Motor neuron (in vitro differentiated cells): ENCODE measurements around the gene NELL1. TPM values are rescaled to one million over a fixed set of nuclear protein-coding genes. Genes with fewer than 3 reads are reported as not detected.

Experiments
- ATAC-seq, 8 experiments: fragments of 200-7000 bp; cut with Tn5 transposase; replicated peaks in 6 of 8; 2 replicates each; pipeline ENCODE4 v1.8.0; 2021; ENCODE audit warnings: mild to moderate bottlenecking in 8 of 8, moderate library complexity in 8 of 8
- H3K27ac ChIP-seq, 2 donors: fragments of 250-450 bp; sonication (Bioruptor Pico); 2 replicates each; pipeline ENCODE4 v1.9.0; 2021; ENCODE audit warnings: antibody characterized with exemption in 2 of 2, mild to moderate bottlenecking in 2 of 2, moderate library complexity in 1 of 2
- H3K4me1 ChIP-seq, 2 donors: fragments of 250-450 bp; sonication (Bioruptor Pico); replicated peaks in 1 of 2; 2 replicates each; pipeline ENCODE4 v1.6.1; 2021; ENCODE audit warnings: antibody characterized with exemption in 2 of 2, mild to moderate bottlenecking in 2 of 2, moderate library complexity in 1 of 2
- H3K4me3 ChIP-seq, 5 donors: fragments of 250-450 bp; sonication (Bioruptor Pico); 2 replicates each; pipeline ENCODE4 v1.9.0; 2021; ENCODE audit warnings: antibody characterized with exemption in 5 of 5, mild to moderate bottlenecking in 5 of 5, moderate library complexity in 4 of 5
- WGBS, 10 experiments: fragments of 450-650 bp; shearing (Covaris generic); methylation state at CpG; one replicate each; pipeline ENCODE4 v1.0.0; 2022; 5-methylcytosine and 5-hydroxymethylcytosine counted together
- in situ Hi-C, 9 experiments: fragments of 400-800 bp; cut with MboI; loops; one replicate each; pipeline ENCODE4 v1.15.0; 2021; ENCODE audit warnings: low sequenced_read_pairs in 9 of 9, low pct_unique_long_range_greater_than_20kb in 2 of 9; ENCODE audit not compliant: unreplicated experiment in 9 of 9
- total RNA-seq, 8 experiments: library from RNA; unstranded; fragments of 300-600 nt; gene quantifications; 2 replicates each; pipeline versions ENCODE4 v1.2.3 to v1.2.4, GENCODE V29; 2022

Gene NELL1
- total RNA-seq, 8 experiments from 2014 or later: 0.25 to 129 (median 46.4) TPM

GRCh38 chr11:20639688-20640087, 29.7 kb upstream of the NELL1 start:
- WGBS, 10 experiments: 8 to 100% (median 82%) methylated on average over 2 to 3 of the region's 3 CpGs; no CpG with 5 or more reads in 3 of the 10 experiments
- ATAC-seq: no peak
- H3K27ac ChIP-seq: no peak overlapping the region
- H3K4me3 ChIP-seq: no peak overlapping the region
- peaks cover 4 to 16% of the 10 kb centered on the region in 2 donors for H3K4me1 ChIP-seq
- in situ Hi-C loops: loop anchor here in 5 of 9 experiments (25.0 kb wide), 2 partner anchors 1498 to 1673 kb away; no protein-coding TSS in a partner anchor

- no peak for ATAC-seq
- no peak overlapping the region for H3K4me3 ChIP-seq
- in situ Hi-C loops: loop anchor here in 5 of 9 experiments (25.0 kb wide), 2 partner anchors 1497 to 1672 kb away; no protein-coding TSS in a partner anchor
- peaks cover 4 to 16% of the 10 kb centered on the region in 2 donors for H3K4me1 ChIP-seq
- 40 to 100% (median 92%) methylated on average over 1 to 2 of the region's 2 CpGs; no CpG with 5 or more reads in 2 of the 10 experiments for WGBS, 10 experiments
- no peak overlapping the region for H3K27ac ChIP-seq
Measured at GRCh38 chr11:20640401-20640800, 29.0 kb upstream of the NELL1 start.

GRCh38 chr11:20644360-20644759, 25.0 kb upstream of the NELL1 start:
- Histone ChIP-seq H3K4me3 (no peak overlapping the region), H3K4me1 (peaks cover 0 to 5% of the 10 kb centered on the region in 2 donors), H3K27ac (no peak overlapping the region)
- peak in 3 of 8 experiments; percentile 44 to 83 (median 71) for ATAC-seq
- in situ Hi-C loops: loop anchor here in 5 of 9 experiments (25.0 kb wide), 2 partner anchors 1493 to 1668 kb away; no protein-coding TSS in a partner anchor
- 15 to 100% (median 92%) methylated on average over 1 to 4 of the region's 4 CpGs for WGBS, 10 experiments

- peak; percentile 50 to 69 (median 60) for ATAC-seq
- Histone ChIP-seq H3K4me3 (no peak overlapping the region), H3K4me1 (peaks cover 2 to 27% of the 10 kb centered on the region in 2 donors), H3K27ac (no peak overlapping the region)
- WGBS, 10 experiments: 22 to 75% (median 48%) methylated on average over 2 to 4 of the region's 4 CpGs
- in situ Hi-C loops: loop anchor here in 5 of 9 experiments (25.0 kb wide), 2 partner anchors 1489 to 1664 kb away; no protein-coding TSS in a partner anchor
Measured at GRCh38 chr11:20647976-20648565, 21.3 kb upstream of the NELL1 start.

- H3K4me1 ChIP-seq: peaks cover 2 to 28% of the 10 kb centered on the region in 2 donors
- H3K4me3 ChIP-seq: no peak overlapping the region
- no peak overlapping the region for H3K27ac ChIP-seq
- in situ Hi-C loops: no loop called here
- ATAC-seq: peak in 5 of 8 experiments; percentile 11 to 79 (median 72)
- 34 to 69% (median 55%) methylated on average over 2 to 12 of the region's 13 CpGs; no CpG with 5 or more reads in 1 of the 10 experiments for WGBS, 10 experiments
Measured at GRCh38 chr11:20652150-20652806, 17.1 kb upstream of the NELL1 start.

- in situ Hi-C loops: no loop called here
- no peak overlapping the region for H3K4me3 ChIP-seq
- 0 to 90% (median 80%) methylated on average over 1 to 3 of the region's 3 CpGs for WGBS, 10 experiments
- H3K4me1 ChIP-seq: peaks cover 2 to 24% of the 10 kb centered on the region in 2 donors
- peak in 3 of 8 experiments; percentile 66 to 84 (median 73) for ATAC-seq
- no peak overlapping the region for H3K27ac ChIP-seq
Measured at GRCh38 chr11:20654038-20654437, 15.3 kb upstream of the NELL1 start.

- 6 to 100% (median 97%) methylated on average over 1 to 4 of the region's 4 CpGs; no CpG with 5 or more reads in 1 of the 10 experiments for WGBS, 10 experiments
- no peak for ATAC-seq
- in situ Hi-C loops: no loop called here
Measured at GRCh38 chr11:20656901-20657300, 12.5 kb upstream of the NELL1 start.

GRCh38 chr11:20658135-20658534, 11.3 kb upstream of the NELL1 start:
- Histone ChIP-seq H3K27ac (no peak overlapping the region), H3K4me3 (no peak overlapping the region), H3K4me1 (peaks cover 0 to under 1% of the 10 kb centered on the region in 2 donors)
- 11 to 77% (median 40%) methylated on average over 1 of the region's 1 CpG; no CpG with 5 or more reads in 5 of the 10 experiments for WGBS, 10 experiments
- in situ Hi-C loops: no loop called here
- ATAC-seq: no peak

More at GRCh38 chr11:20656901-20657300, 12.5 kb upstream of the NELL1 start:
- H3K4me1 ChIP-seq: peaks cover 2 to 13% of the 10 kb centered on the region in 2 donors
- H3K27ac ChIP-seq: no peak overlapping the region
- H3K4me3 ChIP-seq: no peak overlapping the region

- no peak for ATAC-seq
- 0 to 100% (median 72%) methylated on average over 1 of the region's 3 CpGs; no CpG with 5 or more reads in 6 of the 10 experiments for WGBS, 10 experiments
- Histone ChIP-seq H3K4me3 (no peak overlapping the region), H3K27ac (no peak overlapping the region), H3K4me1 (no peaks in the 10 kb centered on the region)
- in situ Hi-C loops: no loop called here
Measured at GRCh38 chr11:20661445-20661844, 7.9 kb upstream of the NELL1 start.

- ATAC-seq: no peak
- 20 to 97% (median 58%) methylated on average over 1 to 3 of the region's 3 CpGs; no CpG with 5 or more reads in 2 of the 10 experiments for WGBS, 10 experiments
- in situ Hi-C loops: no loop called here
Measured at GRCh38 chr11:20661850-20662249, 7.5 kb upstream of the NELL1 start.

GRCh38 chr11:20668131-20668809, 1.1 kb upstream of the NELL1 start:
- H3K4me3 ChIP-seq: peak overlapping the region; percentile 54 to 93 (median 59)
- 0 to 47% (median 13%) methylated on average over 1 to 10 of the region's 10 CpGs for WGBS, 10 experiments
- no peak for ATAC-seq

More at GRCh38 chr11:20661850-20662249, 7.5 kb upstream of the NELL1 start:
- no peak overlapping the region for H3K4me3 ChIP-seq
- H3K27ac ChIP-seq: no peak overlapping the region
- no peaks in the 10 kb centered on the region for H3K4me1 ChIP-seq

GRCh38 chr11:20669820-20670684, 666 bp downstream of the NELL1 start:
- 0 to 5% (median 0%) methylated on average over 3 to 11 of the region's 60 CpGs; no CpG with 5 or more reads in 4 of the 10 experiments for WGBS, 10 experiments
- peak; percentile 17 to 56 (median 48) for ATAC-seq
- Histone ChIP-seq H3K4me1 (peaks cover 14 to 21% of the 10 kb centered on the region in 2 donors), H3K4me3 (peak overlapping the region; percentile 54 to 93 (median 59)), H3K27ac (peak overlapping the region; percentile 16 to 75)
- in situ Hi-C loops: no loop called here

More at GRCh38 chr11:20668131-20668809, 1.1 kb upstream of the NELL1 start:
- in situ Hi-C loops: no loop called here
- H3K4me1 ChIP-seq: peaks cover 13 to 14% of the 10 kb centered on the region in 2 donors
- H3K27ac ChIP-seq: peak overlapping the region; percentile 55 to 75
